Measurements from ENCODE around the gene SHISA7. TPM values are rescaled to one million over a fixed set of nuclear protein-coding genes. Genes with fewer than 3 reads are reported as not detected.

SHISA7 gene
- total RNA-seq, 2 donors from 2014 or later = not detected

- no peak overlapping the region for H3K4me3 ChIP-seq
- peaks cover 24 to 29% of the 10 kb centered on the region in 2 donors for H3K4me1 ChIP-seq (ENCODE audit: control insufficient read depth in 1 of 2, low read depth in 2 of 2)
- H3K27ac ChIP-seq = no peak overlapping the region
- no peaks in the 10 kb centered on the region for H3K9me3 ChIP-seq
- no peak for ATAC-seq (ENCODE audit: insufficient number of reproducible peaks, low FRiP score, low read depth)
- no peak for DNase-seq (ENCODE audit: low spot score)
- no peak for TF ChIP-seq CTCF (IDR thresholded peaks at IDR 0.05)
- H3K27me3 ChIP-seq (replicated peaks; ENCODE audit: insufficient read depth) = no peaks in the 10 kb centered on the region
- H3K36me3 ChIP-seq = peaks cover 2% of the 10 kb centered on the region
Measured at GRCh38 chr19:55382522-55383054, 60.5 kb downstream of the SHISA7 start.

GRCh38 chr19:55382013-55382412 lies 61.1 kb downstream of the SHISA7 start:
- ATAC-seq (ENCODE audit: insufficient number of reproducible peaks, low FRiP score, low read depth) = no peak

GRCh38 chr19:55379174-55379573 lies 63.9 kb downstream of the SHISA7 start:
- no peaks in the 10 kb centered on the region for H3K9me3 ChIP-seq
- no peak overlapping the region for H3K27ac ChIP-seq
- H3K4me3 ChIP-seq = no peak overlapping the region
- TF ChIP-seq CTCF (IDR thresholded peaks at IDR 0.05) = no peak
- no peak for DNase-seq (ENCODE audit: low spot score)
- H3K27me3 ChIP-seq (replicated peaks; ENCODE audit: insufficient read depth) = peaks cover 8% of the 10 kb centered on the region
- ATAC-seq (ENCODE audit: insufficient number of reproducible peaks, low FRiP score, low read depth) = no peak
- no peaks in the 10 kb centered on the region for H3K36me3 ChIP-seq
- H3K4me1 ChIP-seq (ENCODE audit: control insufficient read depth in 1 of 2, low read depth in 2 of 2) = peaks cover 4 to 5% of the 10 kb centered on the region in 2 donors

More at GRCh38 chr19:55382013-55382412, 61.1 kb downstream of the SHISA7 start:
- H3K27ac ChIP-seq = no peak overlapping the region
- H3K4me3 ChIP-seq = no peak overlapping the region
- no peaks in the 10 kb centered on the region for H3K9me3 ChIP-seq
- TF ChIP-seq CTCF (IDR thresholded peaks at IDR 0.05) = no peak
- H3K27me3 ChIP-seq (replicated peaks; ENCODE audit: insufficient read depth) = no peaks in the 10 kb centered on the region
- DNase-seq (ENCODE audit: low spot score) = no peak
- no peaks in the 10 kb centered on the region for H3K36me3 ChIP-seq
- peaks cover 18 to 24% of the 10 kb centered on the region in 2 donors for H3K4me1 ChIP-seq (ENCODE audit: control insufficient read depth in 1 of 2, low read depth in 2 of 2)

Other genes starting within 250 kb of the SHISA7 start
- gene PTPRH, start 233.8 kb downstream of the SHISA7 start, total RNA-seq = 1 to 10 TPM in 1 of 2 donors, under 1 TPM in 1; 0.14 to 1.1 TPM
- gene TMEM86B, start 214.5 kb downstream of the SHISA7 start, total RNA-seq = 1 to 10 TPM; 2.4 to 4.8 TPM
- gene PPP6R1, start 184.3 kb downstream of the SHISA7 start, total RNA-seq = 10 to 100 TPM; 46.7 to 52.3 TPM
- gene HSPBP1, start 163.2 kb downstream of the SHISA7 start, total RNA-seq = 10 to 100 TPM; 26.8 to 26.9 TPM
- 10 to 100 TPM; 10.8 to 16.7 TPM for gene BRSK1, start 159.3 kb downstream of the SHISA7 start, total RNA-seq
- 1 to 10 TPM in 1 of 2 donors, not detected in 1; 6.8 TPM for gene TMEM150B, start 118.0 kb downstream of the SHISA7 start, total RNA-seq
- gene KMT5C, start 103.4 kb downstream of the SHISA7 start, total RNA-seq = 10 to 100 TPM; 10.2 to 25.2 TPM
- not detected for gene COX6B2, start 88.6 kb downstream of the SHISA7 start, total RNA-seq
- gene GARIN5B, start 80.0 kb downstream of the SHISA7 start, total RNA-seq = not detected
- gene IL11, start 72.8 kb downstream of the SHISA7 start, total RNA-seq = under 1 TPM in 1 of 2 donors, not detected in 1; 0.92 TPM
- not detected for gene TMEM190, start 66.5 kb downstream of the SHISA7 start, total RNA-seq
- gene TMEM238, start 59.0 kb downstream of the SHISA7 start, total RNA-seq = 1 to 10 TPM in 1 of 2 donors, not detected in 1; 4.2 TPM
- 100 to 1,000 TPM; 175 to 274 TPM for gene RPL28, start 57.4 kb downstream of the SHISA7 start, total RNA-seq
- 10 to 100 TPM; 16.3 to 17.9 TPM for gene UBE2S, start 35.5 kb downstream of the SHISA7 start, total RNA-seq
- gene ISOC2, start 18.3 kb upstream of the SHISA7 start, total RNA-seq = 10 to 100 TPM; 18.8 to 27.4 TPM
- gene C19orf85, start 21.5 kb upstream of the SHISA7 start, total RNA-seq = not detected
- 1 to 10 TPM; 3.5 to 7.2 TPM for gene ZNF628, start 33.3 kb upstream of the SHISA7 start, total RNA-seq
- 1 to 10 TPM; 3.4 to 3.8 TPM for gene NAT14, start 41.9 kb upstream of the SHISA7 start, total RNA-seq
- 10 to 100 TPM in 1 of 2 donors, 1 to 10 TPM in 1; 4.3 to 58.3 TPM for gene SSC5D, start 45.1 kb upstream of the SHISA7 start, total RNA-seq
- gene SBK2, start 93.8 kb upstream of the SHISA7 start, total RNA-seq = not detected
- not detected for gene SBK3, start 102.2 kb upstream of the SHISA7 start, total RNA-seq
- gene ZNF579, start 137.5 kb upstream of the SHISA7 start, total RNA-seq = 1 to 10 TPM; 2.4 to 3.9 TPM
- 10 to 100 TPM in 1 of 2 donors, 1 to 10 TPM in 1; 9.5 to 17.3 TPM for gene FIZ1, start 156.2 kb upstream of the SHISA7 start, total RNA-seq
- gene ZNF524, start 157.0 kb upstream of the SHISA7 start, total RNA-seq = 10 to 100 TPM; 21.7 to 26.4 TPM
- gene ZNF865, start 162.3 kb upstream of the SHISA7 start, total RNA-seq = 10 to 100 TPM; 11.9 to 14.5 TPM
- gene ZNF784, start 181.3 kb upstream of the SHISA7 start, total RNA-seq = 10 to 100 TPM in 1 of 2 donors, 1 to 10 TPM in 1; 8.5 to 13.0 TPM
- 10 to 100 TPM; 46.0 to 65.5 TPM for gene ZNF580, start 197.7 kb upstream of the SHISA7 start, total RNA-seq
- 10 to 100 TPM in 1 of 2 donors, 1 to 10 TPM in 1; 6.7 to 23.8 TPM for gene ZNF581, start 200.3 kb upstream of the SHISA7 start, total RNA-seq
- gene CCDC106, start 204.9 kb upstream of the SHISA7 start, total RNA-seq = 10 to 100 TPM; 10.5 to 14.8 TPM
- 100 to 1,000 TPM in 1 of 2 donors, 10 to 100 TPM in 1; 77.3 to 106 TPM for gene U2AF2, start 211.7 kb upstream of the SHISA7 start, total RNA-seq
- 10 to 100 TPM; 91.3 to 93.5 TPM for gene EPN1, start 231.9 kb upstream of the SHISA7 start, total RNA-seq

Data from thoracic aorta (tissue), 2 donors.